HG03139 (cell line): ENCODE data around the gene ATRAID.
"Not testable (repeated sequence)": the region's sequence is repeated elsewhere in the genome, so short reads cannot be mapped to it uniquely, and the experiment has no call there.

ENCODE experiments used
- ATAC-seq: cut with Tn5 transposase; IDR thresholded peaks from one replicate; pipeline ENCODE4 v1.9.1; 2021; ENCODE audit not compliant: unreplicated experiment

ATRAID gene

GRCh38 chr2:27211943-27212625 lies at the start of gene ATRAID, which contains the start of gene SLC5A6:
Gene ATRAID (plus strand): TSS chr2:27212041. CDS start chr2:27212369, 328 bp downstream.
Gene SLC5A6 (minus strand): TSS chr2:27212268. CDS start chr2:27207650, 4,618 bp downstream.
- ATAC-seq: peak; percentile 59

GRCh38 chr2:27162151-27163121 lies 49.4 kb upstream of the ATRAID start:
- no peak for ATAC-seq

GRCh38 chr2:27164960-27165763 lies 46.7 kb upstream of the ATRAID start:
- ATAC-seq: no peak

- ATAC-seq: no peak
These were observed 41.1 kb upstream of the ATRAID start for GRCh38 chr2:27170581-27171337.

- no peak for ATAC-seq
These were observed 40.4 kb upstream of the ATRAID start for GRCh38 chr2:27171351-27171848.

GRCh38 chr2:27174638-27175037 lies 37.2 kb upstream of the ATRAID start:
- ATAC-seq: no peak

- ATAC-seq: no peak
These were observed 36.5 kb upstream of the ATRAID start for GRCh38 chr2:27175330-27175729.

GRCh38 chr2:27175781-27176180 lies 36.1 kb upstream of the ATRAID start:
- ATAC-seq: not testable (repeated sequence)

GRCh38 chr2:27177441-27178351 lies 34.1 kb upstream of the ATRAID start:
- ATAC-seq: no peak

GRCh38 chr2:27178469-27178868 lies 33.4 kb upstream of the ATRAID start:
- no peak for ATAC-seq

GRCh38 chr2:27179344-27180000 lies 32.4 kb upstream of the ATRAID start:
- no peak for ATAC-seq

- ATAC-seq: no peak
These were observed 29.5 kb upstream of the ATRAID start for GRCh38 chr2:27182346-27182745.

GRCh38 chr2:27184115-27184514 lies 27.7 kb upstream of the ATRAID start:
- no peak for ATAC-seq

- ATAC-seq: no peak
These were observed 26.4 kb upstream of the ATRAID start for GRCh38 chr2:27185331-27186026.

GRCh38 chr2:27186613-27187345 lies 25.1 kb upstream of the ATRAID start:
- ATAC-seq: no peak

- no peak for ATAC-seq
These were observed 21.9 kb upstream of the ATRAID start for GRCh38 chr2:27189989-27190388.

- no peak for ATAC-seq
These were observed 20.6 kb upstream of the ATRAID start for GRCh38 chr2:27191070-27191829.
